Fibroblast of pulmonary artery (primary cell): ENCODE data around the gene LRRC71.

Experiments used
- DNase-seq: peaks from one replicate; pipeline ENCODE4 v3.0.0-alpha.2; 2010; ENCODE audit warnings: low read depth
- H3K4me3 ChIP-seq: replicated peaks from 2 replicates; pipeline ENCODE4 v1.5.1; 2011; ENCODE audit warnings: low read depth, mild to moderate bottlenecking, control low read depth, low read length, moderate library complexity
- CTCF ChIP-seq: IDR thresholded peaks from 2 replicates; pipeline ENCODE4 v1.5.1; 2011; ENCODE audit warnings: mild to moderate bottlenecking, control low read depth, low read length, inconsistent platforms; ENCODE audit errors: missing control alignments

Gene LRRC71

GRCh38 chr1:156933136-156933535 is 12.7 kb downstream of the LRRC71 start:
- DNase-seq, result no peak
- H3K4me3 ChIP-seq, result no peak overlapping the region
- TF ChIP-seq CTCF, result no peak

GRCh38 chr1:156935505-156936128 is 15.2 kb downstream of the LRRC71 start:
- H3K4me3 ChIP-seq, result no peak overlapping the region
- DNase-seq, result no peak
- no peak for TF ChIP-seq CTCF

DNA sequence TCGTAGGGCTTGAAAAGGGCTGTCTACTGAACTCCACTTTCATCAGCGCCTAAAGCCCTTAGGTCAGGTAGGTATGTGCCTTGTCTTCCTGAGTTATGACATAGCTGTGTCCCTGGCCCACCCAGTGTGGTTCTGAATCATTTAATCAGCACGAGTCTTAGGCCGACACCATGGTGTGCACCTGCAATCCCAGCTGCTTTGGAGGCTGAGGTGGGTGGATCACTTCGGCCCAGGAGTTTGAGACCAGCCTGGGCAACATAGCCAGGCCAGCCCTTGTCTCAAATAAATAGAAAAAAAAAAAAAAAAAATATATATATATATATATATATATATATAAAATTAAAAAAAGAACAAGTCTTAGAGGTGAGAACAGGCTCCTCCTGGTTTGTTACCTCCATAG is 15.8 kb downstream of the LRRC71 start:
- TF ChIP-seq CTCF, result no peak
- DNase-seq, result no peak
- H3K4me3 ChIP-seq, result no peak overlapping the region

GRCh38 chr1:156936721-156937220 is 16.3 kb downstream of the LRRC71 start:
- H3K4me3 ChIP-seq, result no peak overlapping the region
- no peak for DNase-seq
- no peak for TF ChIP-seq CTCF

- no peak for TF ChIP-seq CTCF
- no peak for DNase-seq
- no peak overlapping the region for H3K4me3 ChIP-seq
These were observed 17.5 kb downstream of the LRRC71 start for GRCh38 chr1:156937883-156938282.

DNA sequence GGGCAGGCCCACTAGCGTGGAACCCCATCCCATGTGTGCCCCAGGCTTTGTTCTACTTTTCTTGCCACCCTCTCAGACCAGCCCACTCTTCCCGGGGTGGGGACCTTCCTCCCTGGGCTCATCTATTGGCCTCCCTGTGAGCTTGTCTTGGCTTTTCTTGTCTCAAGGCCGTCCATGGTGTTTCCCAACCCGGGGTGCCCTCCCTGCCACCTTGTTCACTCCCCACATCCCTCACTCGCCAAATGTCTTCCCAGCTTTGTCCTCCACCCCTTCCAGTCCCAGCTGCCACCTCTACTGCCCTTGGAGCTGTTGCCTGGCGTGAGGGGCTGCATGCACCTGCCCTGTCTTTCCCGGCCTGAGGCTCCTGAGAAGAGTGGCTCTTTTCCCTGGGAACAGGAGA is 18.4 kb downstream of the LRRC71 start:
- TF ChIP-seq CTCF, result no peak
- H3K4me3 ChIP-seq, result no peak overlapping the region
- DNase-seq, result no peak

GRCh38 chr1:156939786-156940334 is 19.4 kb downstream of the LRRC71 start:
- H3K4me3 ChIP-seq, result no peak overlapping the region
- no peak for DNase-seq
- TF ChIP-seq CTCF, result no peak
